Endothelial cell of umbilical vein (primary cell): ENCODE data around the gene PPP2R3B.

Experiments
- POLR2A ChIP-seq: IDR thresholded peaks from 2 replicates; pipeline ENCODE4 v1.6.1; 2012; ENCODE audit warnings: low read depth, mild to moderate bottlenecking, control low read depth, low read length
- TF ChIP-seq, protein P1 (sequence below), 2 donors: IDR thresholded peaks; 1 replicate in 1 of 2; 2 replicates in 1 of 2; pipeline ENCODE4 v1.5.1; 2011; ENCODE audit warnings: low read length in 2 of 2, mild to moderate bottlenecking in 2 of 2, moderate library complexity in 2 of 2, control low read depth in 1 of 2, inconsistent platforms in 1 of 2, low read depth in 1 of 2; ENCODE audit not compliant: insufficient read depth in 1 of 2; ENCODE audit errors: extremely low read depth in 1 of 2

DNA sequence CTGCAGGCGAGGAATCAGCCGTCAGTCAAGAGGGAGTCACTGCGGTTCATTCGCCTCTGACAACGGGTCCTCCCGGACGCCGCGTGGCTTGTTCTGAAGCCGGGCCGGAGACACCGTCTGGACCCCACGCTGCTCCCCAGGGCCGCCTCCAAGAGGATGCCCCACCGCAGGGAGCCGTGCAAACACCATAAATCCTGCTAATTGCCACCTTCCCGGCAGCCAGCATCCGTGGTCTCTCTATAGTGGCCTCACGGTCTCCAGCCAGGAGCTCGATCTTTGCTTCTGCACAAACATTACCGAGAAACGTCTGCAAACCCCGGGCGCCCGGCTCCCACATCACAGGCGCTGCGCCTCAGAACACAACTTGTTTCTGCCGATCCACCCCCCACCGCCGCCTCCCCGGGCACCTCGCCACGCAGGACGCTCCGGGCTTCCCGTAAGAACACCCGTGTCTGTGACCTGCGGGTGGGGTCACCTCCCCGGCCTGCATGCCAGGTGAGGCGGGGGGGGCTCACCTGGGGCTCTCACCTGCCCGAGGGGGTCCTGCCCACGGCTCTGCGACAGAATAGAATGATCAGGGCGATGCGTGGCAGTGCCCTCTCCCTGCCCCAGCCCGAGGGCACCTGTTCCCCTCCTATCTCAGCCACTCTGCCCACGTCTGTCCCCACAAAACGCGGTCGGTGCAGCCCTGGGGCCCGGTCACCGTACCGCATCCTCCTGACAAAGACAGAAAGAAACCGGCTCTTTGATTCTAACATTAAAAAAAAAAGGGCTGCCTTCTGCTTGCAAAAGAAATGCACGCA is 32.4 kb upstream of the PPP2R3B start:
- TF ChIP-seq, protein P1, sequence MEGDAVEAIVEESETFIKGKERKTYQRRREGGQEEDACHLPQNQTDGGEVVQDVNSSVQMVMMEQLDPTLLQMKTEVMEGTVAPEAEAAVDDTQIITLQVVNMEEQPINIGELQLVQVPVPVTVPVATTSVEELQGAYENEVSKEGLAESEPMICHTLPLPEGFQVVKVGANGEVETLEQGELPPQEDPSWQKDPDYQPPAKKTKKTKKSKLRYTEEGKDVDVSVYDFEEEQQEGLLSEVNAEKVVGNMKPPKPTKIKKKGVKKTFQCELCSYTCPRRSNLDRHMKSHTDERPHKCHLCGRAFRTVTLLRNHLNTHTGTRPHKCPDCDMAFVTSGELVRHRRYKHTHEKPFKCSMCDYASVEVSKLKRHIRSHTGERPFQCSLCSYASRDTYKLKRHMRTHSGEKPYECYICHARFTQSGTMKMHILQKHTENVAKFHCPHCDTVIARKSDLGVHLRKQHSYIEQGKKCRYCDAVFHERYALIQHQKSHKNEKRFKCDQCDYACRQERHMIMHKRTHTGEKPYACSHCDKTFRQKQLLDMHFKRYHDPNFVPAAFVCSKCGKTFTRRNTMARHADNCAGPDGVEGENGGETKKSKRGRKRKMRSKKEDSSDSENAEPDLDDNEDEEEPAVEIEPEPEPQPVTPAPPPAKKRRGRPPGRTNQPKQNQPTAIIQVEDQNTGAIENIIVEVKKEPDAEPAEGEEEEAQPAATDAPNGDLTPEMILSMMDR (IDR thresholded peaks at IDR 0.05; ENCODE audit: extremely low read depth in 1 of 2, insufficient read depth in 1 of 2, low read depth in 1 of 2, low read length in 2 of 2), result no peak
- no peak for TF ChIP-seq POLR2A
